Measurements from ENCODE around the gene SCUBE2.

GRCh38 chr11:9005087-9005486 lies 86.3 kb downstream of the SCUBE2 start:
- TF ChIP-seq POLR2A (IDR thresholded peaks at IDR 0.05) (no peak), CTCF (IDR thresholded peaks at IDR 0.05) (no peak)
